GM19452 (cell line): ENCODE results near the gene AHRR.
"Not testable (repeated sequence)": the region's sequence is repeated elsewhere in the genome, so short reads cannot be mapped to it uniquely, and the experiment has no call there.

Source experiments
- ATAC-seq: cut with Tn5 transposase; IDR thresholded peaks from one replicate; pipeline ENCODE4 v1.9.1; 2021; ENCODE audit not compliant: unreplicated experiment

AHRR gene

GRCh38 chr5:362978-363765 lies 41.7 kb downstream of the AHRR start:
- ATAC-seq: no peak

DNA sequence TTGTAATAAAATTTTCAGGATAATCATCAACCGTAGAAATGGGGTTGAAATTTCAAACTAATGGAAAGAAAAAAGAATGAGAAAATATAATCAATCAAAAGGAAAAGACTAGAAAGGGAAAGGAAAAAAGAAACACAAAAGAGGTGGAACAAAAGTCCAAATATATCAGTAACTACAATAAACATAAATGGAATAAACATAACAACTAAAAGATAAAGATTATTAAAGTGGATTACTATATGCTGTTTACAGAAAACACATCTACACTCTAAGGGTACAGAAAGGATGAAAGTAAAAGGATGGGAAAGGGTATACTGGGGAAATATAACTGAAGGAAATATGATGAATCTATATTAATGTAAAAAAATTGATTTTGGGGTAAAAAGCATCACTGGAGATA lies 43.0 kb downstream of the AHRR start:
- no peak for ATAC-seq

DNA sequence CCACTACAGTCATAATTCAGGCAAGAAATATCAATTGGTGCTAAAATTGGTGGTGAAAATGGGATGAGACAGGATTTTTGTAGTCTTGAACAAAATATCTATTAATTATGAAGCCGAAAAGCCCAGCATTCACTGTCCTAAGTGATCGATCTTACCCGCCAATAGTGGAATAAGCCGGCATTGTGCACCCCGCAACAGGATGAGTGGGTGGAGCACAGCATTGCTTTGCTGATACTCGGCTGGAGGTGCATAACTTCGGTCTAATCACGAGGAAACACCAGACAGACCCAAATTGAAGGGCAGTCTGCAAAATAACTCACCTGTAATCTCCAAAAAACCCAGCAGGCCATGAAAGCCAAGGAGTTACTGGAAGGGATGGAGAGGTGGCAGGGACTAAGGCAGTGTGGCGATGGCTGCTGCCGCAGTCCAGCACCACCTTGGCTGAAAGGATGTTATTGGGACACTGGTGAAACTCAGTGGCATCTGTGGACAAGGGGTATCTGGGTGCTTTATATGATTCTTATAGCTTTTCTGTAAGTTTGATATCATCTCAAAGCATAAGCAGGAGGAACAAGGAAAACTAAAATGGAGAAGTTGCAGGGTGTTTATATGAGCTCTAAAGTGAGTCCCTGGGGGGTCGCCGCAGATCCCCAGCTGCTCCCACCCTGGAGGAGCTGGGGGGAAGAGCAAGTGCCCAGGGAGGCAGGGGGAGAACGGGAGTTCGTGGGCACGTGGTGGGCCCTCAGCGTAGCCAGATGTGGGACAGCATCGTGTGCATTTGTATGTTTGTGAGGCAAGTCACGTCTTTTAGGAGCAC lies 45.2 kb downstream of the AHRR start:
- no peak for ATAC-seq

DNA sequence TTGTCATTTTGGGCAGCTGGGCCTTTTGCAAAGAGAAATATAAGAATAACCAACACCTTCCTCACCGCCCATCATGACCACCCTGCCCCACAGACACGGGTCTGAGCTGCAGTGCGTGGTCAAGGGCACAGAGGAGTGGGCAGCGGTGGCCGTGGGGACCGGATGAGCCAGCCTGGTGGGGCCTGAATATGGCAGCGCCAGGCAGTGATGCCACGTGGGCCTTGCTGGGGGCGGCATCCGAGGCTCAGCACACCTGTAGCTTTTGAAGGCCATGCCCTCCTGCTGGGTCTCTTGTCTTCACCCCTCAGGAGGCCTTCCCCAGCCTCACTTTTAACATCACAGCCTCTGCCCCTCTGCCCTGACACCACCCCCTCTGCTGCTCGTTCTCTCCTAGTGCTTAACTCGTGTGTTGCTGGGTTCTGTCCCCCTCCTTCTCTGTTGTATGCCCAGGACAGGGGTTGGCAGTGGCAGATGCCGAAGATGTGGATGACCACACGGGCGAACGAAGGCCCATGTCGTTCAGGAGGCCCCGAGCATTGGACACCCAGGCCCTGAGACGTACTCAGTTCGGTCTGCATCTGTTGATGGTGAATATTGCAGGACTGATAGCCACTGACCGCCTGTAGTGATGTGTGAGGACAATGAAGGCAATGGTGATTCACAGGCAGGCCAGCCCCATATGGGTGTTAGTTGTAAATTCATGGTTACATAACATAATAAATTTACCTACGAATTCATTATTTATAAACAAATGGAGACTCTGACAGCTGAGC lies 46.0 kb downstream of the AHRR start:
- ATAC-seq: no peak

DNA sequence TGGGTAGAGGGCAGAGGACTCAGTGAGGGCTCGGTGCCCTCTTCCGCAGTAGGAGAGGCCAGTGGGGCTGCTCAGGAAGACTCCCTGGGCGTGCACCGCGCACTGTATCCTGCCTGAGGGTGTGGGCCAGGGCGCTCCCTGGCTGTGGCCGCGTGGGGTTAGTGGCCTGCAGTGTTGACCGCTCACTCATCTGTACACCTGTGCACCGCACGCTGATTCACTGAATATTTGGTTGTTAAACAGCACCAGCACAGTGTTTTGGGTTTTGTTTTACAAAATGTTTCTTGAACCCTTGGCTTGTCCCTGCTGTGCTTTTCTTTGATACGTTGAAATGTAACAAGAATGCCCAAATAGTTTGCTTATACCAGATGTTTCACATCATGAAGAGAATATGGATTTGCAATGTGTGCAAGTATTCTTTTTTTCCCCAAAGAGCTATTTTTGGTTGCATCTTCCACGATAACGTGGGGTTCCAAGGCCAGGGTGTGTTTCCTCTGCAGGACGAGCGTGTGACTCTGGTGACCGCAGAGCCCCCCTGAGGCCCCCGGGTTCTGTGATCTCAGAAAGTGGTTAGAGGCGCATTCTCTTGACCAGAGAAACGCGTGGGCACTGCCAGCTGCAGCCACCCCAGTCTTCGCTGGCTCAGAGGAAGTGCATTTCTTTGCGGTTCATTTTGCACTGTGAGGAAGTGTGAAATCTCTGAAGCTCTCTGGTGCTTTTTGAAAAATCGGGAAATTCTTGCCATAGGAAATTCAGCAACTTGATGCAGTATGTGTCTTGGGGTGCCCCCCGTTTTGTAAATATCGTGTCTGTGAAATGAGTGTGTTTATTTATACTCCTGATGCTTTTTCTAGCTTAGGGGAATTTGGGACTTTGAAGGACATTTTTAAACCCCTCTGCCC lies 46.9 kb downstream of the AHRR start:
- peak; percentile 62 for ATAC-seq

- ATAC-seq: no peak
These were observed 47.8 kb downstream of the AHRR start for GRCh38 chr5:369151-369868.

GRCh38 chr5:369869-370236 lies 48.3 kb downstream of the AHRR start:
- ATAC-seq: not testable (repeated sequence)

- no peak for ATAC-seq
These were observed 48.9 kb downstream of the AHRR start for GRCh38 chr5:370311-370958.

DNA sequence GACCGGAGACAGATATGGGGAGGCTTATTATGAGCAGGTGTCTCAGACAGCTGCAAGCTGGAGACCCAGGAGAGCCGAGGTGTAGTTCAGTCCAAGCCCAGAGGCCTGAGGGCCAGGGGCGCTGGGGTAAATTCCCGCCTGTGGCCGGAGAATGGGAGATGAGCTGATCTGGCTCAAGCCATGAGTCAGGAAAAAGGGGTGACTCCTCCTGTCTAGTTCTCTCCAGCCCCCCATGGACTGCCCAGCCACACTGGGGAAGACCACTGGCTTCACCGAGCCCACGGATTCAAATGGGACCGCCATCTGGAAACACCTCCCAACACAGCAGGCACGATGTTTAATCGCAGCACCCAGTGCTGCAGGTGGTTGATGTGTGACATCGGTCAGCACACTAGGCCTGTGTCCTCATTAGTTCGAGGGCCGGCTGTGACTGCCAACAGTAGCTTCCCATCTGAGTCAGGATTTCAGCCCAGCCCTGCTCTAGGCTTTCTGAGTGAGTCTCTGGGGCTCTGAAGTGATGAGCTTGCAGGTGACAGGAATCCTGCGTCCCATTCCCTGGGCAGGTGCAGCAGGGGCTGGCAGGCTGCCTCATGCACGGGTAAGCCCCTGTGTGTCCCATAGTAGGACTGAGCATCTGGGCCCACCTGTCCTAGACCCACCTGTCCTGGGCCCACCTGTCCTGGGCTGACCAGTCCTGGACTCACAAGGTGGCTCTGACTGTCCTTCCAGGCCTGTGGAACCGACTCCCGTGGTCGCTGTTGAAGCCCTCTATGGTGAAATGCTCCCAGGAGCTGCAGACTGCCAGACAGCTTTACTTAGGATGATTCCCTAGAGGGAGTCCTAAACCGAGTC lies 49.7 kb downstream of the AHRR start:
- ATAC-seq: no peak

DNA sequence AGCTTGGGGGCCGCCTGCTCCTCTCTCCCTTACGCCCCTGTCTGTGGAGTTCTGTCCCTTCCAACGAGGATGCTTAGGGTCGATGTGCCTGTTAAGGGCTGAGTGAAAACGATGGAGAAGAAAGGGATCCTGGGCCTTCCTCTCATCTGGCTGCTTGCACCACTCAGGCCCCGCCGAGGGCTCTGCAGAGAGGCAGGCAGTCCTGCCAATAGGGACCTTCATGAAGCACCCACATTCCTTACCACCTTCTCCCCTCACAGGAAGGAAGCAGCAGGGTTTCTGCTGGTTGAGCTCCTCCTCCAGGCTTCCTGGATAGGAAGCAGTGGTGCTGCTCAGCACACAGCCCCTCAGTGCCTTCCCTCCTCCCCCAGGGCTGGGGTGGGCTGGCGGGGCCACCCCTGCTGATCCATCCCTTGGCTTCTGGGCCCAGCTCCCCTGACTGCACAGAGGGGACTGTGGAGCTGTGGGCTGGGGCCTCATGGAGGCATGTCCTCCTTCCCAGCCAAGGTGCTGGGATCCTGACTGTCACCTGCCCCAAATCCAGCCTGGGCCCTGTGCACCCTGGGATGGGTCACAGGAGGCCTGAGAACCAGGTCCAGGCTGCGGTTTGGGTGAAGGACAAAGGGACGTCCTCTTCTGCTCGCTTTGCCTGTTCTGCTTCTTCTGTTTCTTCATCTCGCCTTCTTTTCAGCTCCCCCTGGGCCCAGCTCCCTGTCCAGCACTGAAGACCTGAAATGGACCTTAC lies 50.5 kb downstream of the AHRR start:
- ATAC-seq: no peak

- no peak for ATAC-seq
These were observed 51.1 kb downstream of the AHRR start for GRCh38 chr5:372556-372995.

DNA sequence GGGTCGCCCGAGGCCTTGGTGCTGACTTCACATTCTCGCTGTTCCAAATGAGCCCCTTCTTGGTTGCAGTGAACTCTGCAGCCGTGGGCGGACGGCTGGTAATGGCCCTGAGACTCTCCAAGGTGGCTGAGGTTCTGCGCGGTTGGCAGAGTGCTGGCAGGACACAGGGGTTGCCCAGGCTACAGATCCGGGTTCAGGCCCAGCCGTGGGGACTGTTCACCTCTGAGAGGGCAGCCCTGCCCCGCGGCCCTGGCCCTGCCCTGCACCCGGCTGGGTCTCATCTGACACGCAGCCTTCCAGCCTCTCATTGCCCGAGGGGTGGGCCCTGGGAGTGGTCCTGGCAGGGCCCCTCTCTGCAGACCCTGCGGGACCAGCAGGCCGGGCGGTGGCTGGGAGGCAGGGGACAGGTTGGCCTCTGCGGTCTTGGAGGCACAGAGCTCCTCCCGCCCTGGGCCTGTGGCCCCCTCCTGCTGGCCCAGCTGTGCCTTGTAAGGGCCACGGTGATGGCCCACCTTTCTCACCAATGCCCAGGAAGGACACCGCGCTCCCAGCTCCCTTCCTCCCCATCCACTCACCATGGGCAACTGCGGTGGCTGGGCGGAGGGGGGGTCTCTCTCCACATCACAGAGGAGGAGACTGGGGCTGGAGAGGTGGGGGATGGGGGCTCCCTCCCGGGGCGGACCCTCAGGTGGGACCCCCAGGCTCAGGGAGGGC lies 51.6 kb downstream of the AHRR start:
- no peak for ATAC-seq

- ATAC-seq: peak; percentile 38
These were observed 52.4 kb downstream of the AHRR start for GRCh38 chr5:373710-374602.

DNA sequence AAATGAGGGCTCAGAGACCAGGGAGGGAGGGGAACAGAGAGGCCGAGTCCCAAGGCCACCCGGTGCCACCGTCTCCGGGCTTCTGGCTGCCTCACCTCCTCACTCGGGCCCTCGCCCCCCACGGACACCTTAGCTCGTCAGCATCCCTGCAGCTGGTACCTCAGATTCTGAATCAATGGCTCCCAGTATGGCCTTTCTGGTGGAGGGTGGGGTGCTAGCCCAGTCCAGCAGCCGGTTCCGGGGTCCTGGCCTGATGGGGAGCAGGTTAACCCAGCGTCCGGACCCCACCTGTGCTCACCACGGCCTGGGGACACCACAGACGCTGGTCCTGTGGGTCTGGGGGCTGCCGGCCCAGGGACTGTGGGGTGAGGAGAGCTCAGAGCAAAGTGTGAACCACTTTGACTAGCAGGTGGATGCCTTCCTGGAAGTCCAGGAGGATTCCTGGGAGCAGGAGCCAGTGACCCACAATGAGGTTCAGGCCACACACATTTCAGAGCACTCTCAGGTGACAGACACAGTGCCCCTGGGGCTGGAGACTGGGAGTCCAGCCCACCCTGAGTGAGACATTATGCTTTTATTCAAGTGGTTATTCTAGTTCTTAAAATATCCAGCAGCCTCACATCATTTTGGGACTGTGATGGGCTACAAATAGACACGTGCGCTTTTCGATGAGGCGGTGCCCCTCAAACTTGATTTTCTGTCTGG lies 53.3 kb downstream of the AHRR start:
- ATAC-seq: no peak

- ATAC-seq: no peak
These were observed 53.9 kb downstream of the AHRR start for GRCh38 chr5:375336-375920.
